ENCODE measurements around the gene ZFP37. TPM values are rescaled to one million over a fixed set of nuclear protein-coding genes. Genes with fewer than 3 reads are reported as not detected.

The ZFP37 gene
- polyA plus RNA-seq, 1 of the 3 experiments (the other 2 are of a cell fraction), result 0.58 TPM

DNA sequence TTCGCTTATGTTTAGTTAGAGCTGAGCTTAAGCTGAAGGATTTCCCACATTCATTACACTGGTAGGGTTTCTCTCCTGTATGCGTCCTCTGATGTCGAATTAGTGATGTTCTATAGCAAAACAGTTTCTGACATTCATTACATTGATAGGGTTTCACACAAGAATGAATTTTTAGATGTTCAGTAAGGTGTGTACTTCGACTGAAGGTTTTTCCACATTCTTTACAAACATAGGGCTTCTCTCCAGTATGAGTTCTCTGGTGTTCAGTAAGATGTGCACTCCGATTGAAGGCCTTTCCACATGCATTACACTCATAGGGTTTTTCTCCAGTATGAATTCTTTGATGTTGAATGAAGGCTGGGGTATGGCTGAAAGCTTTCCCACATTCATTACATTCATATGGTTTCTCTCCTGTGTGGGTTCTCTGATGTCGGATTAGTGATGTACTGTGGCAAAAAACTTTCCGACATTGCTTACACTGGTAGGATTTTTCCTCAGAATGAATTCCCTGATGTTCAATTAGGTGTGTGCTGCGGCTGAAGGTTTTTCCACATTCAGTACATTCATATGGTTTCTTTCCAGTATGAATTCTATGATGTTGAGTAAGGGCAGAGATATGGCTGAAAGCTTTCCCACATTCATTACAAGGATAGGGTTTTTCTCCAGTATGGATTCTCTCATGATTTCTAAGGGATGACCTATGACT is 59.1 kb downstream of the ZFP37 start:
- H4K20me1 ChIP-seq (ENCODE audit: insufficient read depth), result no peaks in the 10 kb centered on the region
- no peaks in the 10 kb centered on the region for H3K4me1 ChIP-seq (ENCODE audit: control insufficient read depth in 1 of 2, insufficient read depth in 2 of 2, low read depth in 1 of 2, low read length in 1 of 2)
- H3K36me3 ChIP-seq (replicated peaks in 1 of 2; ENCODE audit: control insufficient read depth in 1 of 2, insufficient read depth in 2 of 2, low read length in 1 of 2), result peaks cover 0 to 36% of the 10 kb centered on the region in 2 experiments
- no peak overlapping the region for H3K4me2 ChIP-seq
- no peak overlapping the region for H3K27ac ChIP-seq (ENCODE audit: low read depth in 2 of 2, low read length in 1 of 2)
- peaks cover 36% of the 10 kb centered on the region for H3K9me3 ChIP-seq
- ChIA-PET POLR2A (no interaction called here), CTCF (no interaction called here)
- no peaks in the 10 kb centered on the region for H3K79me2 ChIP-seq (ENCODE audit: insufficient read depth)
- no peak overlapping the region for H3K9ac ChIP-seq
- no peak for DNase-seq
- no peaks in the 10 kb centered on the region for H3K9me2 ChIP-seq
- 54% methylated on average over 8 of the region's 8 CpGs for WGBS (ENCODE audit: low lambda C conversion rate)
- no peak overlapping the region for H2AFZ ChIP-seq (ENCODE audit: low read depth)
- no peaks in the 10 kb centered on the region for H3K27me3 ChIP-seq (ENCODE audit: insufficient read depth)
- H3K4me3 ChIP-seq (ENCODE audit: low read depth in 2 of 2, low read length in 1 of 2), result no peak overlapping the region; a peak in 1 of 4 replicates
- H3F3A ChIP-seq (replicated peaks; ENCODE audit: insufficient read depth), result no peaks in the 10 kb centered on the region
- TF ChIP-seq, protein P1, sequence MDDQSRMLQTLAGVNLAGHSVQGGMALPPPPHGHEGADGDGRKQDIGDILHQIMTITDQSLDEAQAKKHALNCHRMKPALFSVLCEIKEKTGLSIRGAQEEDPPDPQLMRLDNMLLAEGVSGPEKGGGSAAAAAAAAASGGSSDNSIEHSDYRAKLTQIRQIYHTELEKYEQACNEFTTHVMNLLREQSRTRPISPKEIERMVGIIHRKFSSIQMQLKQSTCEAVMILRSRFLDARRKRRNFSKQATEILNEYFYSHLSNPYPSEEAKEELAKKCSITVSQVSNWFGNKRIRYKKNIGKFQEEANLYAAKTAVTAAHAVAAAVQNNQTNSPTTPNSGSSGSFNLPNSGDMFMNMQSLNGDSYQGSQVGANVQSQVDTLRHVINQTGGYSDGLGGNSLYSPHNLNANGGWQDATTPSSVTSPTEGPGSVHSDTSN (IDR thresholded peaks at IDR 0.05), result no peak
- no peak for TF ChIP-seq CHD2 (IDR thresholded peaks at IDR 0.05; ENCODE audit: low read length, partially characterized antibody)
- TF ChIP-seq, protein P2, sequence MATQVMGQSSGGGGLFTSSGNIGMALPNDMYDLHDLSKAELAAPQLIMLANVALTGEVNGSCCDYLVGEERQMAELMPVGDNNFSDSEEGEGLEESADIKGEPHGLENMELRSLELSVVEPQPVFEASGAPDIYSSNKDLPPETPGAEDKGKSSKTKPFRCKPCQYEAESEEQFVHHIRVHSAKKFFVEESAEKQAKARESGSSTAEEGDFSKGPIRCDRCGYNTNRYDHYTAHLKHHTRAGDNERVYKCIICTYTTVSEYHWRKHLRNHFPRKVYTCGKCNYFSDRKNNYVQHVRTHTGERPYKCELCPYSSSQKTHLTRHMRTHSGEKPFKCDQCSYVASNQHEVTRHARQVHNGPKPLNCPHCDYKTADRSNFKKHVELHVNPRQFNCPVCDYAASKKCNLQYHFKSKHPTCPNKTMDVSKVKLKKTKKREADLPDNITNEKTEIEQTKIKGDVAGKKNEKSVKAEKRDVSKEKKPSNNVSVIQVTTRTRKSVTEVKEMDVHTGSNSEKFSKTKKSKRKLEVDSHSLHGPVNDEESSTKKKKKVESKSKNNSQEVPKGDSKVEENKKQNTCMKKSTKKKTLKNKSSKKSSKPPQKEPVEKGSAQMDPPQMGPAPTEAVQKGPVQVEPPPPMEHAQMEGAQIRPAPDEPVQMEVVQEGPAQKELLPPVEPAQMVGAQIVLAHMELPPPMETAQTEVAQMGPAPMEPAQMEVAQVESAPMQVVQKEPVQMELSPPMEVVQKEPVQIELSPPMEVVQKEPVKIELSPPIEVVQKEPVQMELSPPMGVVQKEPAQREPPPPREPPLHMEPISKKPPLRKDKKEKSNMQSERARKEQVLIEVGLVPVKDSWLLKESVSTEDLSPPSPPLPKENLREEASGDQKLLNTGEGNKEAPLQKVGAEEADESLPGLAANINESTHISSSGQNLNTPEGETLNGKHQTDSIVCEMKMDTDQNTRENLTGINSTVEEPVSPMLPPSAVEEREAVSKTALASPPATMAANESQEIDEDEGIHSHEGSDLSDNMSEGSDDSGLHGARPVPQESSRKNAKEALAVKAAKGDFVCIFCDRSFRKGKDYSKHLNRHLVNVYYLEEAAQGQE (IDR thresholded peaks at IDR 0.05; ENCODE audit: low read depth, low read length), result no peak
- no peak for TF ChIP-seq RAD21 (IDR thresholded peaks at IDR 0.05; ENCODE audit: low read length)
- TF ChIP-seq RXRA (IDR thresholded peaks at IDR 0.05; ENCODE audit: borderline replicate concordance, low read depth), result no peak

Other genes starting within 250 kb of the ZFP37 start
- not detected in 2 replicates for gene SLC46A2, start 165.8 kb downstream of the ZFP37 start, polyA plus RNA-seq (2012; rRNA removed)
- 2.0 and 2.3 TPM in 2 replicates for gene ZNF883, start 44.5 kb downstream of the ZFP37 start, polyA plus RNA-seq (2012; rRNA removed)
- gene SLC31A2, start 94.3 kb upstream of the ZFP37 start, polyA plus RNA-seq (2012; rRNA removed), result 6.4 and 8.5 TPM in 2 replicates
- gene FKBP15, start 164.6 kb upstream of the ZFP37 start, polyA plus RNA-seq (2012; rRNA removed), result 13.9 and 17.6 TPM in 2 replicates
- gene SLC31A1, start 164.8 kb upstream of the ZFP37 start, polyA plus RNA-seq (2012; rRNA removed), result 7.7 and 11.2 TPM in 2 replicates
- gene CDC26, start 218.8 kb upstream of the ZFP37 start, polyA plus RNA-seq (2012; rRNA removed), result 29.6 and 31.0 TPM in 2 replicates
- gene PRPF4, start 218.9 kb upstream of the ZFP37 start, polyA plus RNA-seq (2012; rRNA removed), result 22.5 and 23.2 TPM in 2 replicates
- gene RNF183, start 246.7 kb upstream of the ZFP37 start, polyA plus RNA-seq (2012; rRNA removed), result not detected in 2 replicates

Data from SK-N-SH (cell line).